HG03135 (cell line): ENCODE data around the gene CARNS1.

Source experiments
- ATAC-seq: cut with Tn5 transposase; IDR thresholded peaks from one replicate; pipeline ENCODE4 v1.9.1; 2021; ENCODE audit warnings: mild to moderate bottlenecking, moderate library complexity; ENCODE audit not compliant: unreplicated experiment

The CARNS1 gene

GRCh38 chr11:67415501-67416304 is at the start of gene CARNS1:
TSS of gene CARNS1 (plus strand) at chr11:67415678. CDS start at chr11:67416200, 522 bp downstream.
- ATAC-seq = no peak

GRCh38 chr11:67365736-67366444 is 49.6 kb upstream of the CARNS1 start:
- ATAC-seq = no peak

GRCh38 chr11:67366546-67366945 is 48.9 kb upstream of the CARNS1 start:
- ATAC-seq = no peak

- no peak for ATAC-seq
Measured at GRCh38 chr11:67366961-67367760, 48.3 kb upstream of the CARNS1 start.

- no peak for ATAC-seq
Measured at GRCh38 chr11:67367761-67368227, 47.7 kb upstream of the CARNS1 start.

GRCh38 chr11:67368621-67369020 is 46.9 kb upstream of the CARNS1 start:
- no peak for ATAC-seq

GRCh38 chr11:67369275-67369674 is 46.2 kb upstream of the CARNS1 start:
- no peak for ATAC-seq

GRCh38 chr11:67369801-67370284 is 45.6 kb upstream of the CARNS1 start:
- no peak for ATAC-seq

- ATAC-seq = no peak
Measured at GRCh38 chr11:67370351-67371076, 45.0 kb upstream of the CARNS1 start.

- no peak for ATAC-seq
Measured at GRCh38 chr11:67371189-67371910, 44.1 kb upstream of the CARNS1 start.

- no peak for ATAC-seq
Measured at GRCh38 chr11:67371911-67372320, 43.6 kb upstream of the CARNS1 start.

- ATAC-seq = no peak
Measured at GRCh38 chr11:67372321-67372992, 43.0 kb upstream of the CARNS1 start.

GRCh38 chr11:67372993-67373647 is 42.4 kb upstream of the CARNS1 start, which contains the start of gene CLCF1:
TSS of gene CLCF1 (minus strand) at chr11:67373598. CDS start at chr11:67373539, 59 bp downstream.
- ATAC-seq = no peak

GRCh38 chr11:67373648-67374570 is 41.6 kb upstream of the CARNS1 start:
- no peak for ATAC-seq

GRCh38 chr11:67374571-67375281 is 40.8 kb upstream of the CARNS1 start:
- ATAC-seq = no peak

- no peak for ATAC-seq
Measured at GRCh38 chr11:67375320-67376055, 40.0 kb upstream of the CARNS1 start.
